HFF-Myc (cell line): ENCODE results near the gene SH2D3C.

Experiments
- DNase-seq: peaks from one replicate; pipeline ENCODE4 v3.0.0-alpha.2; 2011; ENCODE audit warnings: low read depth; ENCODE audit errors: extremely low read depth
- H3K4me3 ChIP-seq: replicated peaks from 2 replicates; pipeline ENCODE4 v1.5.1; 2011; ENCODE audit warnings: low read depth, mild to moderate bottlenecking, control low read depth, low read length
- CTCF ChIP-seq: IDR thresholded peaks from 2 replicates; pipeline ENCODE4 v1.5.1; 2012; ENCODE audit warnings: mild to moderate bottlenecking, low read depth, low read length, control low read depth; ENCODE audit errors: missing control alignments

SH2D3C gene

DNA sequence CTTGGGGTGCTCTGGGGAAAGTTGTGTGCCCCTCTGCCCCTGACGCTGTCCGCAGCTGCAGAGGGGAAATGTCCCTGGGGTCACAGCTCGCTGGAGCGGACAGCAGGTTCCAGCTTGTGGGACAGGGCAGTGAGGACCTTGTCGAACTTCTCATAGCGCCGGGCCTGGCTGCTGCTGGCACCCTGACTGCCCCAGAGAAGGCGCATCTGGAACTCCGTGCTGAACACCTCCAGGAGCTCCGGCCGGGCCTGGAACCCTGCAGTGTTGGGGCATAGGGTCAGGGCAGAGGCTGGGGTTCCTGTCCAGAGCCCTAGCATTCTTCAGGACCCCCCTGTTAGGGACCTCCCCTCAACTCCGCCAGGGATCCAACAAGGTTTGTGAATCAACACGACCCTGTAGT is 39.8 kb downstream of the SH2D3C start:
- DNase-seq: no peak
- H3K4me3 ChIP-seq: no peak overlapping the region
- TF ChIP-seq CTCF: no peak

- H3K4me3 ChIP-seq: no peak overlapping the region
- no peak for TF ChIP-seq CTCF
- DNase-seq: no peak
Measured at GRCh38 chr9:127735530-127736185, 42.8 kb downstream of the SH2D3C start.

DNA sequence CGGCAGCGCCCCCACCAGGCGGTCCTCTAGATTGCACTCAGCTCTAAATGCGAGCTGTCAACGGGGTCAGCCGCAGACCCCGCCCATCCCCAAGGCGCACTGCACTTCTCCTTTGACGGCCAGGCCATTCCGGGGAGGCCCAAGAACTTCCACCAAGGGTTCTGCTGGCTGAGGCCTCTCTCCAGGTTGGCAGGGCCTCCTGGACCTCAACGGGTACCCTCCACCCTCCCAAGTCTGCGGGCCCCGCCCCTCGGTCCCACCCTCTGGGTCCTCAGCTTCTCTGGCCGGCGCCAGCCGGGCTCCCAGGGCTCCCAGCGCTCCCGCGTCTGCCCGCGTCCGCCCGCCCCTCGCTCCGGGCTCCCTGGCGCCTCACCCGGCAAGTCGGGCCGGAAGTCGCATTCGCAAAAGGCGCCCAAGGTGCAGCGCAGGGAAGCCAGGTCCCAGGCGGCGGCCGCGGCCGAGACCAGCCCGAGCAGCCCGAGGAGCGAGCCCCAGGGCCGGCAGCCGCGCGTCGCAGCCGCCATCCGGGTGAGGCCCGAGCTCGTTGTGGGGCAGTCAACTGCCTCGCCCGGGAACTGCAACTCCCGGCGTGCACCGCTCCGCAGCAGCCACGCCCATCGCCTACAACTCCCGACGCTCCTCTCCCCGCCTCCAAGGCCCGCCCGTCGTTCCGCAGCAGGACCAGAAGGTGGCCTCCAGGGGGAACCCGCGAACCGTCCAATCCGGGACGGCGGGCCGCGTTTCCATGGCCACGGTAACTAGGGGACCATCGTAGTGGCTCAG is 43.5 kb downstream of the SH2D3C start, which contains the start of gene TOR2A:
TOR2A (minus strand) TSS at position 548 of the 783 bp plus-strand sequence; CDS start at position 524, 24 bp downstream.
- peak; percentile 85 for DNase-seq
- TF ChIP-seq CTCF: peak; percentile 92
- peak within 1 kb of the TSS; percentile 57 for H3K4me3 ChIP-seq

- no peak for DNase-seq
- TF ChIP-seq CTCF: no peak
- peak overlapping the region; percentile 57 for H3K4me3 ChIP-seq
Measured at GRCh38 chr9:127734247-127734746, 44.2 kb downstream of the SH2D3C start.

DNA sequence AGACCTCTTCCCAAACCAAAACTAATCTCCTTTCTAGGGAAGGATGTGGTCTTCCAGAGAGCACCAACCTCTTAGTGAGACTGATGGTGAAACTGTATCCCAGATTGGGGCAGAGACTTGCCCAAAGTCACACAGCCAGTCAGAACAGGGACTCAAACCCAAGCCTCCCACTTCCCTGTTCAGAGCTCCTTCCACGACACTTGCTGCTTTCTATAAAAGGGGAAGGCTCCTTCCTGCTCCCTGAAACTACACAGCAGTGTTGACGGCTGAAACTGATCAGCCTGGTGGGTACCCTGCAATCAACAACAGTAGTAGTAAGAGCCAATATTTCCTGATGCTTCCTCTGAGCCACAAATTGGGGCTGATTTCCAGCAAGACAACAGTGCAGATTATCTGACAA is 44.9 kb downstream of the SH2D3C start:
- H3K4me3 ChIP-seq: no peak overlapping the region
- no peak for DNase-seq
- TF ChIP-seq CTCF: no peak

- DNase-seq: no peak
- TF ChIP-seq CTCF: no peak
- no peak overlapping the region for H3K4me3 ChIP-seq
Measured at GRCh38 chr9:127732444-127732843, 46.0 kb downstream of the SH2D3C start.
